CD1c-positive myeloid dendritic cell (primary cell): Measurements from ENCODE around the gene PCDHGA9.
"Not testable (repeated sequence)": the region's sequence is repeated elsewhere in the genome, so short reads cannot be mapped to it uniquely, and the experiment has no call there.

Source experiments
- DNase-seq: peaks from one replicate; pipeline ENCODE4 v3.0.0-alpha.2; 2016; ENCODE audit errors: extremely low spot score

The PCDHGA9 gene

GRCh38 chr5:141402553-141403243 lies at the start of gene PCDHGA9:
Gene PCDHGA9, plus strand, starts transcription at chr5:141402778. Its CDS starts 175 bp downstream, at chr5:141402953.
- DNase-seq = peak; percentile 53

- peak; percentile 19 for DNase-seq
Measured at GRCh38 chr5:141354900-141355469, 47.6 kb upstream of the PCDHGA9 start, which contains the start of gene PCDHGA4. Gene PCDHGA4, plus strand, starts transcription at chr5:141355021. Its CDS starts 87 bp downstream, at chr5:141355108.

- no peak for DNase-seq
Measured at GRCh38 chr5:141355641-141356040, 46.9 kb upstream of the PCDHGA9 start.

- no peak for DNase-seq
Measured at GRCh38 chr5:141356133-141356532, 46.4 kb upstream of the PCDHGA9 start.

- no peak for DNase-seq
Measured at GRCh38 chr5:141356950-141357349, 45.6 kb upstream of the PCDHGA9 start.

GRCh38 chr5:141359790-141360426 lies 42.7 kb upstream of the PCDHGA9 start, which contains the start of gene PCDHGB2:
Gene PCDHGB2, plus strand, starts transcription at chr5:141359994. Its CDS starts 142 bp downstream, at chr5:141360136.
- peak; percentile 49 for DNase-seq

- no peak for DNase-seq
Measured at GRCh38 chr5:141360685-141361084, 41.9 kb upstream of the PCDHGA9 start.

GRCh38 chr5:141362719-141363118 lies 39.9 kb upstream of the PCDHGA9 start:
- no peak for DNase-seq

GRCh38 chr5:141363952-141364660 lies 38.5 kb upstream of the PCDHGA9 start, which contains the start of gene PCDHGA5:
Gene PCDHGA5, plus strand, starts transcription at chr5:141364162. Its CDS starts 169 bp downstream, at chr5:141364331.
- DNase-seq = no peak

- no peak for DNase-seq
Measured at GRCh38 chr5:141366016-141366896, 36.3 kb upstream of the PCDHGA9 start.

GRCh38 chr5:141369994-141370848 lies 32.4 kb upstream of the PCDHGA9 start, which contains the start of gene PCDHGB3:
Gene PCDHGB3, plus strand, starts transcription at chr5:141370242. Its CDS starts 153 bp downstream, at chr5:141370395.
- peak; percentile 31 for DNase-seq

- no peak for DNase-seq
Measured at GRCh38 chr5:141371572-141372475, 30.8 kb upstream of the PCDHGA9 start.

GRCh38 chr5:141373673-141374317 lies 28.8 kb upstream of the PCDHGA9 start, which contains the start of gene PCDHGA6:
Gene PCDHGA6, plus strand, starts transcription at chr5:141373891. Its CDS starts 193 bp downstream, at chr5:141374084.
- no peak for DNase-seq

- DNase-seq = no peak
Measured at GRCh38 chr5:141374627-141375026, 28.0 kb upstream of the PCDHGA9 start.

- DNase-seq = not testable (repeated sequence)
Measured at GRCh38 chr5:141375444-141376155, 27.0 kb upstream of the PCDHGA9 start.

GRCh38 chr5:141382469-141383294 lies 19.9 kb upstream of the PCDHGA9 start, which contains the start of gene PCDHGA7:
Gene PCDHGA7, plus strand, starts transcription at chr5:141382742. Its CDS starts 158 bp downstream, at chr5:141382900.
- DNase-seq = no peak
